Kidney tubule cell (primary cell): ENCODE measurements around the gene HYAL2.
A peak's percentile ranks its signal among the peaks of the same experiment; 100 is the strongest.

Experiments used
- DNase-seq: peaks from one replicate; pipeline ENCODE4 v3.0.0-alpha.2; 2018; ENCODE audit warnings: low spot score

HYAL2 gene, protein sequence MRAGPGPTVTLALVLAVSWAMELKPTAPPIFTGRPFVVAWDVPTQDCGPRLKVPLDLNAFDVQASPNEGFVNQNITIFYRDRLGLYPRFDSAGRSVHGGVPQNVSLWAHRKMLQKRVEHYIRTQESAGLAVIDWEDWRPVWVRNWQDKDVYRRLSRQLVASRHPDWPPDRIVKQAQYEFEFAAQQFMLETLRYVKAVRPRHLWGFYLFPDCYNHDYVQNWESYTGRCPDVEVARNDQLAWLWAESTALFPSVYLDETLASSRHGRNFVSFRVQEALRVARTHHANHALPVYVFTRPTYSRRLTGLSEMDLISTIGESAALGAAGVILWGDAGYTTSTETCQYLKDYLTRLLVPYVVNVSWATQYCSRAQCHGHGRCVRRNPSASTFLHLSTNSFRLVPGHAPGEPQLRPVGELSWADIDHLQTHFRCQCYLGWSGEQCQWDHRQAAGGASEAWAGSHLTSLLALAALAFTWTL

DNA sequence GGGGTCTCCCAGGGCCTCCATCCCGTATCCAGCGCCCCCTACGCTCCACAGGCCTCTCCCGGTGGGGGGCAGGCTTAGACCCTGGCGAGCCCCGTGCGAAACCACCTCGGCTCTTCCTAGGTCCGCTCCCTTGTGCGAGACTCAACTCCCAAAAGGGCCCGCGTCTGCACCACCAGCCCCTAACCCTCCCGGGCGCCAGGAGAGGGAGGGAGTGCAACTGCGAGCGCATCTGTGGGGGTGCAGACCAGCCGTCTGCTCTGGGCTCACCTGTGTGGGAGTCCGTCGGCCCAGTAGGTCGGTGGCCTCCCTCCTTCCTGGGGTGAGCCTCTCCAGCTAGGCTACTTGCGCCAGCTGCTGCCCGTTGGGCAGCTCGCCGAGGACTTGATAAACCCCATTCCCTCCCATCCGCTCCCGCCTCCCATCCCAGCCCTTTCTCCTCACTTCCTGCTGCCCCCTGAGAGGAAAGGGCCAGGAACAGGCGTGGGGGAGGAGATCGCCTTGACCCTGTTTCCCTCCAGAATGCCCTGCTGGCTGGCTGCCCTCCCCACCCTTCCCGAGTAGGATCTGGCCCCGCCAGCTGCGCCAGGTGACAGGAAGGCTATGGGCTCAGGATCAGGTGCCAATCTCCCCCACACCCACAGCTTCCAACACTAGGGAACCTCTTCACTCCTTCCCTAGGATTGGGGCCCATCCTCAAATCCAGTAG, at the start of gene HYAL2:
Gene HYAL2 (minus strand): TSS at position 360 of the 706 bp plus-strand sequence. CDS start 2,256 bp downstream, outside the sequence.
- no peak for DNase-seq

GRCh38 chr3:50371133-50371685, 48.7 kb upstream of the HYAL2 start:
- DNase-seq: no peak

DNA sequence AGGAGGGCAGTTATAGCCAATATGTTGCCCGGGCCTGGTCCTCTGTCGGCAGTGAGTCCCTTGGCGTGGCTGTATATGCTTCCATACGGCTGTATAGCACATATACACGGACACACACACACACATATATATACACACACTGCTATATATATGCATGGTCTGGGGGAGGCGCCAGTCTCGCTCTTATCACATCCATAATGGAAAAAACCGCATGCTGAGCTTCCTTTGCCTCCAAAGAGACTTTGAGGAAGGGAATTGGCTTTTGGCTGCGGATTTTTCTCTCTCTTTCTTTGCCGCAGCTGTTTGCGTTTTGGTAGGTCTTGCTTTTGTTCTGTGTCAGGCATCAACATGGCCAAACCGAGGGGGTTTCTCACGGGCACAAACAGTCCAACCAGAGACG, 48.0 kb upstream of the HYAL2 start:
- DNase-seq: no peak

DNA sequence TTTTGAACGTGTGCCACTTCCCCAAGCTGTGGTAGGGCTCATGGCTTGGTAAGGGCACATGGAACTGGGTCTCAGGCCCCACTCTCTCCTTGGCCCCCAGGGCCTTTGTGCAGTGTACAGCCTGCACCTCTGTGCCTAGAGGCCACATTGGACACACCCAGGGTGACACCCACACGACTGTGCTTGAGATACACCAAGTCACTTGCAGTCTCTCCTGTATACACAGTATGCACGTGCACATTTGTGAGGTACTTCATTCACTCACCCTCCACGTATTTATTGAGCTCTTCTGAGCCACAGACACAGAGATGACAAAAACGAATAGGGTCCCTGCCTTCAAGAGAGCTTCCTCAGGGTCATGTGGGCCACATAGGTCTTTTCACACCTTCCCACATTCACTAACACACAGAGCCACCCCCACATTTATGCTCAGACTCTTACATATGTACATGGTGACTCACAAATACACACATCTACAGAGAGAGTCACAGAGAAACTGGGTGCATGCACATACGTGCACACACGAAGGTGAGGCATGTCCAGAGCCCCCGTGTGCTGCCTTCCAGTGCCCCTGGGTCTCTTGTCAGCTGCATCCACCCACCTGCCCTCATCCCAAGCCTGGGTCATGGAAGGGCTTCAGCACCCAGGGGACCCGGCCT, 46.6 kb upstream of the HYAL2 start:
- DNase-seq: no peak

- no peak for DNase-seq
Measured at GRCh38 chr3:50365842-50366220, 43.3 kb upstream of the HYAL2 start.

- peak; percentile 89 for DNase-seq
Measured at GRCh38 chr3:50365080-50365841, 42.7 kb upstream of the HYAL2 start.

DNA sequence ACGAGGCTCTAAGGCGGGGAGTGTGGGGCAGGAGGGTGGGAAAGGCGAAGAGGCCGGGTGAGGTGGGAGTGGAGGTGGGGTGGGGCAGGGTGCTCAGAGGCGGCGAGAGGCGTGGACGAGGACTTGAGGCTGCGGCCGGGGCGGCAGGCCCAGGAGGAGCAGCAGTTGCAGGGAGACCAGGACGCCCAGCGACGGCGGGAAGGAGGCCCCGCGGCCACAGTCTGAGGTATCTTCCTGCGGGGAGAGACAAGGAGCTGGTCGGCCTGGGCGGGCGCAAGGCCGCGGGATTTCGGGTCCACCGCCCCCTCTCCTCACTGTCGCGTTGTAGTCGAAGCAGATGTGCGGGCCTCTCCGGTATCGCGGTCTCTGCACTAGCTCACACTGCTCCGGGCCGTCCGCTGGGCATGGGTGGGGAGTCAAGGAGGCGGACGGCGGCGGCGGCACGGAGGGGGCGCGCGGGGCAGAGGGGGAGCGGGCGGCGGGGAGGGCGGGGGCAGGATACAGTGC, 42.1 kb upstream of the HYAL2 start:
- no peak for DNase-seq

DNA sequence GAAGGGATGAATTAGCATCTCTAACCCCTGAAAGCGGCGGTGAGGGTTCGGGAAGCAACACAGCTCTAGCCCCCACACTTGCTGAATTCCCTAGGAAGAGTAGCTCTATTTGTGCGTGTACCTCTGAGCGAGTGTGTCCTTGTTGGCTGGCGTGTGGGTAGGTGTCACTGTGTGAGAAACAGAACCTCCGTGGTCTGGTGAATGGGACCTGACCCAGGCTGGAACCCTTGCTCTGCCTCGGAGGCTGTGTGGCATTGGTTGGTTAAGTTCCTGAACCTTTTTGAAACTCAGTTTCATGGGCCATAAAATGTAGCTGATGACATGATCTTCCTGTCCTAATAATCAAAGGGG, 37.2 kb upstream of the HYAL2 start:
- no peak for DNase-seq

DNA sequence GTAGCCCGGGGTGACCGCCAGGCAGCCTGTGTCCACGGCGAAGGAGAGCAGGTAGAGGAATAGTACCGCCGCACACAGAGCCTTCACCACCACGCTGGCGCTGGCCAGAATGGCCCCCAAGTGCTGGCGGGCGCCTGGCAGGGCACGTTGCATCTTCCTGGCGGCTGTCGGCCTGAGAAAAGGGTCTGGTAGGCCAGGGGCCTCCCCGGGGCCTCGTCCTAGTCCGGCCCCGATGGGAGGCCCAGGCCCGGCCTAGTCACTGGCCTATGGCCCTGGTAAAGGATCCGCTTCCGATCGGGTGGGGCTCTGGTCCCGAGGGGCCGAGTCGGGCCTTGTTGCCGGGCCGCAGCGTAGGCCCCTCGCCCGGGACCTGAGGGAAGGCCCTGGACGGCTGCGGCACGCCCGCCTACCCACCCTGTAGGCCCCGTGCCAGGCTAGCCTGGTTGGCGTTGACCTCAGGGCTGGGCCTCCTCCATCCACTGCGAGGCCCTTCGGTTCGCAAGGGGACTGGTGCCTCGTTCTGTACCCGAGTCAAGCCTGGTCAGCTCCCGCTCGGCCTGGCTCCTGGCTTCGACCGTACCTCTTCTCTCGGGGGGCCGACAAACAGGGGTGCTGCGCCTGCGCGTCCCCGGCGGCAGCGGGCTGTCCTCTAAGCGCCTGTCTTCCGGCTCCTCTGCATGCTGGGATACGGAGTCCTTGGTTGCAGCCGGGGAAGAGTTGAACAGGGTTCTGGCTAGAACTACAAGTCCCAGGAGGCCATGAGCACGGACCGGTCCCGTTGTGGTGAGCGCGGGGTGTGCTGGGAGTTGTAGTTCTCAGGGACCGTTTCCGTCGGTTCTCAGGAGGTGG, 36.6 kb upstream of the HYAL2 start, which contains the start of gene TMEM115:
Gene TMEM115 (minus strand): TSS at position 611 of the 849 bp plus-strand sequence. CDS start 458 bp downstream, at position 153.
- DNase-seq: peak; percentile 99

GRCh38 chr3:50358355-50358910, 35.9 kb upstream of the HYAL2 start:
- DNase-seq: no peak

DNA sequence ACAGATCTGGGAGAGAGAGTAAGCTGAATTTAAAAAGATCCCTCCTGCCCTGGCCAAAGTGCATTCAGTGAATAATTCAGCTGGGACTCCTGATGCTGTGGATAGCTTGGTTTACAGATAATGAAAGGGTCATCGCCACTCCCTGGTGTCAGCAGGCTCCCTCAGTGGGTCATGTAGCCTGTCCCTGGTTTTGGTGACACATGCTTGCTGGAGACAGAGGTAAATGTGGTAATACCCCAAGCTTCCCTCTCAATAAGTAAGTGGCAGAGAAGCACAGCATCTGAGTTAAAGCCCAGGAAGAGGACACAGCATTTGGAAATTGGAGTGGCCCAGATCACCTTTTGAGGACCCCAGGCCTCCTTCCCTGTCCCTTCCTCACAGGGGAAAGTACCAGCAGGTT, 34.9 kb upstream of the HYAL2 start:
- DNase-seq: no peak

DNA sequence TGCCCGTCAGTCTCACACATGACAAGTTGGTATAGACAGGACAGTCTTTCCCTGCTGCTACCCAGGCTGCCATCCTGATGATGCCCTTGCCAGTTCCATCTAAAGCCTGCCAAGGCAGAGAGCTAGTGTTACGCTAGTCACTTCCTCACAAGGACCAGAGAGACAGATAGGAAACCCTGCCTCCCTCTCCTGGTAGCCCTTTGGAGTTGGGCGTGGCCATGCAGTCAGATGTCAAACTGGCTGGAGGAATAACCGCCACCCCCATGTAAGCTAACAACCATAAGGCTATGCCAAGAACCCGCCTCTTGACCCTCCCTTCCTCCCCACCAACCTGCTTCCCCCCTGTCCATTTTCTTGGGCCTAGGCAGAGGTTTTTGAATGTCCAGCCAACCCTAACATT, 34.0 kb upstream of the HYAL2 start:
- peak; percentile 46 for DNase-seq

- no peak for DNase-seq
Measured at GRCh38 chr3:50355829-50356552, 33.4 kb upstream of the HYAL2 start.

DNA sequence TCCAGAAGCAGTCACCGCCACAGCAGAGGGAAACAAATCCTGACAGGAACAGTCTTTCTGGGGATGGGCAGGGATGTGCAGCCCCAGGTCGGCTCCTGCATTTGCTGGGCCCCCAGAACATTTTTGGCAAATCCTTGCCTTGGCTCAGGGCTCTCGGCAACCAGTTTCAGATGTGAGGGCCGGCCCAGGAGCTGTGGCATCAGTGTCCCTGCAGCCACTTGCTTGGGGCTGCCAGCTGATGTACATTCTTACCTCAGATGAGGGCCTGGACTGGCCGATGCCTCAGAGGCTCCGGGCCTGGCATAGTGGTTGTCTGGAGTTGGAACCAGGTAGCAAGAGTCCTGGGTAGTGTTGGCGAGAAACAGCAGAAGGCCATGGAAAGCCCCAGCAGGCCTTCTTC, 32.3 kb upstream of the HYAL2 start:
- no peak for DNase-seq

- no peak for DNase-seq
Measured at GRCh38 chr3:50354186-50354764, 31.7 kb upstream of the HYAL2 start.

GRCh38 chr3:50353245-50354004, 30.9 kb upstream of the HYAL2 start:
- DNase-seq: no peak

GRCh38 chr3:50352781-50353180, 30.2 kb upstream of the HYAL2 start:
- peak; percentile 89 for DNase-seq

- no peak for DNase-seq
Measured at GRCh38 chr3:50351323-50351697, 28.8 kb upstream of the HYAL2 start.
